Measurements from ENCODE around the gene PTPRN2.

PTPRN2 gene

GRCh38 chr7:157715938-157716280 lies 871.7 kb downstream of the PTPRN2 start:
- no peak overlapping the region for H3K4me3 ChIP-seq (ENCODE audit: low read depth, low read length)
- no peak for TF ChIP-seq CTCF (IDR thresholded peaks at IDR 0.05; ENCODE audit: low read depth, low read length, missing control alignments)
- no peak for DNase-seq (ENCODE audit: low read depth)

- TF ChIP-seq CTCF (IDR thresholded peaks at IDR 0.05; ENCODE audit: low read depth, low read length, missing control alignments) = no peak
- DNase-seq (ENCODE audit: low read depth) = no peak
- H3K4me3 ChIP-seq (ENCODE audit: low read depth, low read length) = no peak overlapping the region
Measured at GRCh38 chr7:157715071-157715937, 872.3 kb downstream of the PTPRN2 start.

GRCh38 chr7:157714166-157715070 lies 873.2 kb downstream of the PTPRN2 start:
- no peak for DNase-seq (ENCODE audit: low read depth)
- TF ChIP-seq CTCF (IDR thresholded peaks at IDR 0.05; ENCODE audit: low read depth, low read length, missing control alignments) = no peak
- no peak overlapping the region for H3K4me3 ChIP-seq (ENCODE audit: low read depth, low read length)

- no peak overlapping the region for H3K4me3 ChIP-seq (ENCODE audit: low read depth, low read length)
- TF ChIP-seq CTCF (IDR thresholded peaks at IDR 0.05; ENCODE audit: low read depth, low read length, missing control alignments) = no peak
- no peak for DNase-seq (ENCODE audit: low read depth)
Measured at GRCh38 chr7:157713591-157713990, 874.0 kb downstream of the PTPRN2 start.

GRCh38 chr7:157712666-157713235 lies 874.9 kb downstream of the PTPRN2 start:
- DNase-seq (ENCODE audit: low read depth) = no peak
- no peak for TF ChIP-seq CTCF (IDR thresholded peaks at IDR 0.05; ENCODE audit: low read depth, low read length, missing control alignments)
- no peak overlapping the region for H3K4me3 ChIP-seq (ENCODE audit: low read depth, low read length)

- no peak for DNase-seq (ENCODE audit: low read depth)
- no peak for TF ChIP-seq CTCF (IDR thresholded peaks at IDR 0.05; ENCODE audit: low read depth, low read length, missing control alignments)
- H3K4me3 ChIP-seq (ENCODE audit: low read depth, low read length) = no peak overlapping the region
Measured at GRCh38 chr7:157711353-157711888, 876.2 kb downstream of the PTPRN2 start.
